Fibroblast of skin of back (primary cell): ENCODE results near the gene PHB1. TPM values are rescaled to one million over a fixed set of nuclear protein-coding genes. Genes with fewer than 3 reads are reported as not detected.

Source experiments
- DNase-seq: peaks from one replicate; pipeline ENCODE4 v3.0.0-alpha.2; 2013
- polyA plus RNA-seq, 2 experiments: library from polyadenylated mRNA; unstranded; fragments of 120-200 nt; gene quantifications; one replicate each; pipeline ENCODE4 v1.2.1, GENCODE V29; 2013; ENCODE audit not compliant: insufficient read length in 2 of 2

PHB1 gene
- 204 TPM for polyA plus RNA-seq (2013, experiment 1 of 2; ENCODE audit: insufficient read length)
- 139 TPM for polyA plus RNA-seq (2013, experiment 2 of 2; ENCODE audit: insufficient read length)

GRCh38 chr17:49414622-49415350 lies at the start of gene PHB1:
TSS of gene PHB1 (minus strand) at chr17:49414882. CDS start at chr17:49413264, 1,618 bp downstream.
- DNase-seq: peak; percentile 99

- DNase-seq: no peak
Measured at GRCh38 chr17:49464049-49464448, 49.4 kb upstream of the PHB1 start.

- DNase-seq: no peak
Measured at GRCh38 chr17:49461580-49461979, 46.9 kb upstream of the PHB1 start.

- DNase-seq: no peak
Measured at GRCh38 chr17:49460401-49460800, 45.7 kb upstream of the PHB1 start.

GRCh38 chr17:49459401-49459984 lies 44.8 kb upstream of the PHB1 start:
- no peak for DNase-seq

- no peak for DNase-seq
Measured at GRCh38 chr17:49457564-49458535, 43.2 kb upstream of the PHB1 start.

GRCh38 chr17:49456183-49456965 lies 41.7 kb upstream of the PHB1 start:
- DNase-seq: peak; percentile 82

GRCh38 chr17:49455272-49455861 lies 40.7 kb upstream of the PHB1 start:
- peak; percentile 23 for DNase-seq

GRCh38 chr17:49454050-49454449 lies 39.4 kb upstream of the PHB1 start:
- no peak for DNase-seq

GRCh38 chr17:49452661-49453060 lies 38.0 kb upstream of the PHB1 start:
- DNase-seq: no peak

GRCh38 chr17:49452201-49452600 lies 37.5 kb upstream of the PHB1 start:
- DNase-seq: no peak

- peak; percentile 57 for DNase-seq
Measured at GRCh38 chr17:49450735-49451134, 36.1 kb upstream of the PHB1 start.

GRCh38 chr17:49450181-49450580 lies 35.5 kb upstream of the PHB1 start:
- DNase-seq: no peak

- peak; percentile 78 for DNase-seq
Measured at GRCh38 chr17:49447628-49448302, 33.1 kb upstream of the PHB1 start.

GRCh38 chr17:49445591-49445990 lies 30.9 kb upstream of the PHB1 start:
- DNase-seq: no peak

- DNase-seq: no peak
Measured at GRCh38 chr17:49444384-49444783, 29.7 kb upstream of the PHB1 start.

GRCh38 chr17:49443862-49444261 lies 29.2 kb upstream of the PHB1 start:
- peak; percentile 56 for DNase-seq

GRCh38 chr17:49442041-49442440 lies 27.4 kb upstream of the PHB1 start:
- DNase-seq: no peak

GRCh38 chr17:49441578-49441977 lies 26.9 kb upstream of the PHB1 start:
- no peak for DNase-seq

GRCh38 chr17:49440581-49440980 lies 25.9 kb upstream of the PHB1 start:
- DNase-seq: no peak
